ENCODE data around the gene PBX3.

GRCh38 chr9:125985998-125986655 lies 239.0 kb downstream of the PBX3 start:
- no peak for TF ChIP-seq CTCF (IDR thresholded peaks at IDR 0.05)
- no peak for TF ChIP-seq REST (IDR thresholded peaks at IDR 0.05; ENCODE audit: insufficient read depth in 1 of 2, low read depth in 2 of 2, low read length in 1 of 2)
